H1 (cell line): ENCODE results near the gene ELOVL2. TPM values are rescaled to one million over a fixed set of nuclear protein-coding genes. Genes with fewer than 3 reads are reported as not detected.

Experiments
- CTCF ChIA-PET: fragments of 300-600 bp; sonication (Branson Sonifier 250); formaldehyde crosslinking; loops from one replicate; lab custom pipeline; 2021; ENCODE audit not compliant: partially characterized antibody; lab: Charles Lee
- POLR2A ChIA-PET: fragments of 300-600 bp; sonication (Branson Sonifier 250); formaldehyde crosslinking; loops from one replicate; lab custom pipeline; 2021; ENCODE audit warnings: inconsistent platforms; ENCODE audit not compliant: partially characterized antibody; lab: Charles Lee
- DNase-seq, 2 experiments: peaks; one replicate each; pipeline versions ENCODE4 v3.0.0 to v3.0.0-alpha.2; 2010 to 2022; ENCODE audit warnings: low spot score in 2 of 2, low read depth in 1 of 2, mixed read lengths in 1 of 2
- FAIRE-seq: peaks from 2 replicates; lab custom pipeline; 2011; peaks lifted over from hg19 to GRCh38; lab: Jason Lieb, UNC
- H2AFZ ChIP-seq: 2 replicates; pipeline ENCODE4 v1.8.1; 2012; ENCODE audit warnings: low read length, inconsistent platforms
- H2AK5ac ChIP-seq: 2 replicates; pipeline ENCODE4 v1.6.1; 2013; ENCODE audit warnings: low read depth, low read length
- H2BK120ac ChIP-seq: replicated peaks from 2 replicates; pipeline ENCODE3; 2013; ENCODE audit warnings: low read depth, low read length, inconsistent platforms
- H2BK12ac ChIP-seq: 2 replicates; pipeline ENCODE4 v1.6.1; 2013; ENCODE audit warnings: low read depth, low read length
- H2BK15ac ChIP-seq: 2 replicates; pipeline ENCODE4 v1.6.1; 2013; ENCODE audit warnings: low read length
- H2BK20ac ChIP-seq: 2 replicates; pipeline ENCODE4 v1.6.1; 2013; ENCODE audit warnings: low read length
- H2BK5ac ChIP-seq: 2 replicates; pipeline ENCODE4 v1.6.1; 2013; ENCODE audit warnings: low read depth, low read length
- H3K14ac ChIP-seq: 2 replicates; pipeline ENCODE4 v1.6.1; 2013; ENCODE audit warnings: inconsistent platforms; ENCODE audit not compliant: insufficient read length
- H3K18ac ChIP-seq: 2 replicates; pipeline ENCODE4 v1.6.1; 2013; ENCODE audit warnings: low read length; ENCODE audit errors: extremely low read depth
- H3K23ac ChIP-seq: 2 replicates; pipeline ENCODE4 v1.6.1; 2013; ENCODE audit warnings: inconsistent platforms; ENCODE audit not compliant: insufficient read length
- H3K23me2 ChIP-seq: 2 replicates; pipeline ENCODE4 v1.6.1; 2013; ENCODE audit warnings: low read depth, low read length
- H3K27ac ChIP-seq: 2 replicates; pipeline ENCODE4 v1.6.1; 2011; ENCODE audit warnings: low read depth, low read length, inconsistent platforms
- H3K27me3 ChIP-seq, 4 experiments: replicated peaks in 1 of 4; 1 replicate in 1 of 4; 2 replicates in 3 of 4; pipeline versions ENCODE4 v1.6.1 to v1.8.1; 2011 to 2013; ENCODE audit warnings: low read length in 3 of 4, mild to moderate bottlenecking in 3 of 4, inconsistent platforms in 2 of 4, mixed read lengths in 2 of 4, moderate library complexity in 1 of 4; ENCODE audit not compliant: control insufficient read depth in 3 of 4, insufficient read depth in 3 of 4; ENCODE audit errors: extremely low read depth in 1 of 4
- H3K36me3 ChIP-seq, 4 experiments: 2 replicates each; pipeline versions ENCODE4 v1.6.1 to v1.8.1; 2011 to 2013; ENCODE audit warnings: mild to moderate bottlenecking in 4 of 4, low read length in 3 of 4, moderate library complexity in 2 of 4, control low read depth in 1 of 4, inconsistent platforms in 1 of 4; ENCODE audit not compliant: insufficient read depth in 4 of 4, control insufficient read depth in 2 of 4
- H3K4ac ChIP-seq: replicated peaks from 2 replicates; pipeline ENCODE3; 2013; ENCODE audit warnings: low read length, low read depth, mixed read lengths, inconsistent platforms; ENCODE audit not compliant: insufficient read length
- H3K4me1 ChIP-seq, 4 experiments: replicated peaks in 1 of 4; 1 replicate in 1 of 4; 2 replicates in 3 of 4; pipeline versions ENCODE4 v1.6.1 to v1.8.1; 2011 to 2013; ENCODE audit warnings: low read length in 3 of 4, inconsistent platforms in 2 of 4, mixed read lengths in 1 of 4; ENCODE audit not compliant: insufficient read depth in 4 of 4, control insufficient read depth in 3 of 4
- H3K4me2 ChIP-seq, 2 experiments: 2 replicates each; pipeline versions ENCODE4 v1.6.1 to v1.8.1; 2011 to 2013; ENCODE audit warnings: low read depth in 2 of 2, low read length in 2 of 2, control low read depth in 1 of 2, inconsistent platforms in 1 of 2, mild to moderate bottlenecking in 1 of 2; ENCODE audit not compliant: insufficient read depth in 1 of 2
- H3K4me3 ChIP-seq, 4 experiments: fragments of 200-600, 300-600 bp in 1 of 4; sonication (generic), shearing (Covaris generic), sonication (Bioruptor Twin) in 1 of 4; 2 replicates each; pipeline versions ENCODE4 v1.5.1 to v1.8.1; 2011 to 2016; ENCODE audit warnings: low read length in 4 of 4, low read depth in 3 of 4, control low read depth in 2 of 4, inconsistent platforms in 2 of 4, mild to moderate bottlenecking in 2 of 4, mixed read lengths in 1 of 4, moderate library complexity in 1 of 4; ENCODE audit not compliant: insufficient read depth in 2 of 4; ENCODE audit errors: extremely low read depth in 1 of 4
- H3K56ac ChIP-seq: replicated peaks from 2 replicates; pipeline ENCODE3; 2013; ENCODE audit warnings: low read depth, mild to moderate bottlenecking, mixed read lengths, low read length, inconsistent platforms; ENCODE audit not compliant: insufficient read length
- H3K79me1 ChIP-seq: 2 replicates; pipeline ENCODE4 v1.6.1; 2013; ENCODE audit warnings: low read depth, low read length, control low read depth
- H3K79me2 ChIP-seq, 2 experiments: 2 replicates each; pipeline versions ENCODE4 v1.6.1 to v1.8.1; 2012 to 2013; ENCODE audit warnings: low read length in 2 of 2, mild to moderate bottlenecking in 2 of 2, inconsistent platforms in 1 of 2; ENCODE audit not compliant: insufficient read depth in 2 of 2, control insufficient read depth in 1 of 2
- H3K9ac ChIP-seq, 4 experiments: replicated peaks in 1 of 4; 1 replicate in 1 of 4; 2 replicates in 3 of 4; pipeline versions ENCODE4 v1.6.1 to v1.8.1; 2011 to 2013; ENCODE audit warnings: low read depth in 3 of 4, low read length in 3 of 4, control low read depth in 2 of 4, mild to moderate bottlenecking in 2 of 4, moderate library complexity in 2 of 4, inconsistent platforms in 1 of 4; ENCODE audit errors: extremely low read depth in 1 of 4
- H3K9me3 ChIP-seq, 2 experiments: 2 replicates each; pipeline versions ENCODE4 v1.6.1 to v1.8.1; 2012 to 2013; ENCODE audit warnings: mild to moderate bottlenecking in 2 of 2, moderate library complexity in 2 of 2, control low read depth in 1 of 2, inconsistent platforms in 1 of 2, low read depth in 1 of 2, low read length in 1 of 2, mixed read lengths in 1 of 2; ENCODE audit not compliant: insufficient read depth in 2 of 2
- H4K20me1 ChIP-seq, 2 experiments: replicated peaks in 1 of 2; 2 replicates each; pipeline versions ENCODE3 to v1.8.1; 2011 to 2013; ENCODE audit warnings: inconsistent platforms in 2 of 2, low read length in 2 of 2, mild to moderate bottlenecking in 1 of 2; ENCODE audit not compliant: insufficient read depth in 2 of 2, control insufficient read depth in 1 of 2
- H4K5ac ChIP-seq: 2 replicates; pipeline ENCODE4 v1.6.1; 2013; ENCODE audit warnings: low read length, low read depth, mixed read lengths, inconsistent platforms; ENCODE audit not compliant: insufficient read length
- H4K8ac ChIP-seq: 2 replicates; pipeline ENCODE4 v1.8.0; 2013; ENCODE audit warnings: mild to moderate bottlenecking, moderate library complexity, low read length, inconsistent platforms; ENCODE audit not compliant: insufficient read depth; ENCODE audit errors: extremely low read depth
- H4K91ac ChIP-seq: replicated peaks from 2 replicates; pipeline ENCODE3; 2013; ENCODE audit warnings: low read length, mixed read lengths, inconsistent platforms; ENCODE audit not compliant: insufficient read length
- ATF2 ChIP-seq: IDR thresholded peaks from 2 replicates; pipeline ENCODE4 v1.6.1; 2012; ENCODE audit warnings: low read length, inconsistent platforms
- E2F6 ChIP-seq: IDR thresholded peaks from 2 replicates; pipeline ENCODE4 v1.6.1; 2012; ENCODE audit warnings: inconsistent platforms
- EP300 ChIP-seq, 2 experiments: IDR thresholded peaks; 1 replicate in 1 of 2; 2 replicates in 1 of 2; pipeline ENCODE4 v1.6.1; 2011 to 2012; ENCODE audit warnings: low read depth in 2 of 2, low read length in 2 of 2, mild to moderate bottlenecking in 2 of 2, borderline replicate concordance in 1 of 2, inconsistent platforms in 1 of 2, moderate library complexity in 1 of 2
- HDAC6 ChIP-seq: IDR thresholded peaks from one replicate; pipeline ENCODE4 v1.7.1; 2012; ENCODE audit warnings: low read depth, mild to moderate bottlenecking, inconsistent platforms, low read length, moderate library complexity
- KDM1A ChIP-seq: fragments of 200-600, 300-600 bp; sonication (generic); IDR thresholded peaks from 2 replicates; pipeline ENCODE4 v1.7.1; 2016; ENCODE audit warnings: mild to moderate bottlenecking, low read length, borderline replicate concordance
- MAX ChIP-seq: IDR thresholded peaks from 2 replicates; pipeline ENCODE4 v1.6.1; 2012; ENCODE audit warnings: inconsistent platforms
- NRF1 ChIP-seq: IDR thresholded peaks from 2 replicates; pipeline ENCODE4 v1.6.1; 2011; ENCODE audit warnings: mild to moderate bottlenecking, low read depth, low read length, improper control_type of control experiment
- POLR2AphosphoS5 ChIP-seq: IDR thresholded peaks from 2 replicates; pipeline ENCODE4 v1.6.1; 2011; ENCODE audit warnings: low read depth, low read length
- SP4 ChIP-seq: IDR thresholded peaks from 2 replicates; pipeline ENCODE4 v1.6.1; 2012; ENCODE audit warnings: low read length, inconsistent platforms
- TAF7 ChIP-seq: optimal IDR thresholded peaks from 2 replicates; pipeline ENCODE3; 2011; ENCODE audit warnings: low read depth, mild to moderate bottlenecking, inconsistent platforms, low read length, moderate library complexity, borderline replicate concordance
- TBP ChIP-seq: IDR thresholded peaks from 2 replicates; pipeline ENCODE4 v1.6.1; 2011; ENCODE audit warnings: low read depth, low read length, improper control_type of control experiment
- ZNF274 ChIP-seq: IDR thresholded peaks from 2 replicates; pipeline ENCODE4 v1.7.0; 2012; ENCODE audit warnings: low read length, borderline replicate concordance; ENCODE audit errors: extremely low read depth
- WGBS, 2 experiments: shearing (Covaris generic) in 1 of 2; methylation state at CpG; one replicate each; pipeline versions ENCODE4 v1.1.6 to v1.1.7; 2013 to 2015; ENCODE audit warnings: low lambda C conversion rate in 2 of 2, mixed read lengths in 2 of 2, inconsistent platforms in 1 of 2, low coverage in 1 of 2, missing lambda C conversion rate in 1 of 2; ENCODE audit not compliant: insufficient replicate concordance in 2 of 2, insufficient coverage in 1 of 2, insufficient read length in 1 of 2; ENCODE audit errors: extremely low coverage in 1 of 2, missing lambda C conversion rate in 1 of 2; 5-methylcytosine and 5-hydroxymethylcytosine counted together
- polyA plus RNA-seq, 7 experiments: library from polyadenylated mRNA; depleted of rRNA in 3 of 7; stranded (reverse) in 5 of 7; unstranded in 2 of 7; fragments of >200 nt in 5 of 7; fragments of 200-250 nt in 2 of 7; gene quantifications; 1 replicate in 5 of 7; 2 replicates in 1 of 7; 4 replicates in 1 of 7; pipeline versions ENCODE4 v1.2.1 to v1.2.3, GENCODE V29; 2011 to 2013; ENCODE audit warnings: missing spikeins in 2 of 7, mixed read lengths in 2 of 7
- total RNA-seq: library from RNA; stranded (reverse); fragmentation: NEBNext Ultra II Directional; extraction: Animal tissue kit (Norgen Biotek cat#: 25700); gene quantifications from 2 replicates; pipeline ENCODE4 v1.2.1, GENCODE V29; 2021

ELOVL2 gene
- total and polyA plus RNA-seq, 2 of the 8 experiments (the other 6 are each of a cell fraction or from before 2014, with no cell fraction given): 0.42 to 0.89 TPM

- H2AFZ ChIP-seq: no peak overlapping the region
- H3K4me2 ChIP-seq: no peak overlapping the region
- no peak overlapping the region for H2BK20ac ChIP-seq
- no peak overlapping the region for H3K4me3 ChIP-seq
- no peaks in the 10 kb centered on the region for H3K79me2 ChIP-seq
- DNase-seq (no peak), FAIRE-seq (no peak)
- H4K8ac ChIP-seq: no peak overlapping the region
- H3K36me3 ChIP-seq: no peaks in the 10 kb centered on the region
- no peaks in the 10 kb centered on the region for H3K79me1 ChIP-seq
- no peak overlapping the region for H3K14ac ChIP-seq
- no peak overlapping the region for H2BK5ac ChIP-seq
- H4K20me1 ChIP-seq: no peaks in the 10 kb centered on the region
- POLR2A ChIA-PET: no interaction called here
- H2BK120ac ChIP-seq: no peak overlapping the region
- 88% methylated on average over 4 of the region's 4 CpGs; no CpG with 5 or more reads in 1 of the 2 experiments for WGBS, 2 experiments
- no peak overlapping the region for H3K27ac ChIP-seq
- H3K56ac ChIP-seq: no peak overlapping the region
- no peak overlapping the region for H3K18ac ChIP-seq
- no peaks in the 10 kb centered on the region for H3K4me1 ChIP-seq
- H3K4ac ChIP-seq: no peak overlapping the region
- no peaks in the 10 kb centered on the region for H3K23me2 ChIP-seq
- H3K9ac ChIP-seq: no peak overlapping the region
- no peak overlapping the region for H2BK12ac ChIP-seq
- H2AK5ac ChIP-seq: no peak overlapping the region
- H3K9me3 ChIP-seq: no peaks in the 10 kb centered on the region
- CTCF ChIA-PET: interaction anchor here (0.6 to 1.7 kb wide), 2 partner anchors 129 to 285 kb away, joined by 3 to 5 read pairs; no protein-coding TSS in a partner anchor
- no peak overlapping the region for H4K91ac ChIP-seq
- H3K27me3 ChIP-seq: no peaks in the 10 kb centered on the region
- no peak overlapping the region for H3K23ac ChIP-seq
- no peak overlapping the region for H4K5ac ChIP-seq
- H2BK15ac ChIP-seq: no peak overlapping the region
- no peak for TF ChIP-seq E2F6
- no peak for TF ChIP-seq KDM1A
- no peak for TF ChIP-seq EP300 (IDR thresholded peaks at IDR 0.05; ENCODE audit: borderline replicate concordance in 1 of 2, low read depth in 2 of 2, low read length in 2 of 2)
- TF ChIP-seq ATF2: no peak
- TF ChIP-seq TBP: no peak
- TF ChIP-seq POLR2AphosphoS5: no peak
- no peak for TF ChIP-seq NRF1
- TF ChIP-seq MAX: no peak
- TF ChIP-seq ZNF274: no peak
- no peak for TF ChIP-seq TAF7
- no peak for TF ChIP-seq HDAC6
- no peak for TF ChIP-seq SP4
Observed at GRCh38 chr6:11083491-11083890, 39.4 kb upstream of the ELOVL2 start.
